GM19023 (cell line): Measurements from ENCODE around the gene EPB41L2.
"Not testable (repeated sequence)": the region's sequence is repeated elsewhere in the genome, so short reads cannot be mapped to it uniquely, and the experiment has no call there.

Experiments
- ATAC-seq: cut with Tn5 transposase; IDR thresholded peaks from one replicate; pipeline ENCODE4 v1.9.1; 2021; ENCODE audit warnings: mild to moderate bottlenecking, moderate library complexity; ENCODE audit not compliant: unreplicated experiment

Gene EPB41L2

DNA sequence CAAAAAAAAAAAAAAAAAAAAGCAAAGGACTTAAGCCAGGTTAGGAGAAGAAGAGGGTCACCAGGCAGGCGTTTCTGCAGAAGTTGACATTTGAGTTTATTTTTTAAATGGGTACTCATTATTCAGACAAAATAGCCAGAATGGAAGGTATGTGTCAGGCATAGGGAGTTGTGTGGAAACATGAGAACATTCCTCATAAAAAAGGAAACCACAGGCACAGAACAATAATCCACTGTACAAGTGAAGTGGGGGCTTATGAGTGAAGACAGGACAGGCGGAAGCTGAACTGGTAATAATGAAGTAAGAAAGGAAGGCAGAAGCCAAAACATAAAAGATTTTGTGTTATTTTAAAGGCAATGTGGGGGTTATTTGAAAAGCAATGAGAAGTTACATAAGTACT, 104.6 kb downstream of the EPB41L2 start:
- ATAC-seq: no peak

DNA sequence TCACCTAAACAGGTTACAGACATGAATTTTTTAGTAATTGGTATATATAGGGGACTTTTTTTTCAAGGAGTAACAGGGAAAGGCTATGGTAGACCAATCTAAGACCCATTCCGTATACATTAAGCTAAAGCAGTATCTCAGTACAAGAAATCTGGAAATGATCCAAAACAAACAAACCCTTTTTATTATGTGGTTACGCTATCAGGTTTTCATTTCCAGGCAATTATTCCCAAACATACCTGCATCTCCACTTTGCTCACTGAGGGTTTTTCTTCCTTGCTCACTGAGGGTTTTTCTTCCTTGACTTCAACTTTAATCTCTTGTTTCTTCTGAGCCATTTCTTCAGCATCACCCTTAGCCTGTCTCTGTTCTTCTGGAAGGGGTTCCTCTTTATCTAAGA, 107.3 kb downstream of the EPB41L2 start:
- no peak for ATAC-seq

DNA sequence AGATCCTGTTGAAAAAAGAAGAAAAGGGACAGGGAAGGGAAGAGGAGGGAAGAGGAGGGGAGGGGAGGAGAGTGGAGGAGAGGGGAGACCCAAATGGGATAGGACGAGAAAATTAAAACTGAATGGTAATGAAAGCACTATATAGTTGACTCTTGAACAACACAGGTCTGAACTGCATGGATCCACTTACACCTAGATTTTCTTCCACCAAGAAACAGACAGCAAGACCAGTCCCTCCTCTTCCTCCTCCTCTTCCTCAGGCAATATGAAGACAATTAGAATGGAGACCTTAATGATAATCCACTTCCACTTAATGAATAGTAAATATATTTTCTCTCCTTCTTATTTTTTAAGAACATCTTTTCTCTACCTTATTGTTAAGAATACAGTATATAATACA, 113.5 kb downstream of the EPB41L2 start:
- ATAC-seq: no peak

DNA sequence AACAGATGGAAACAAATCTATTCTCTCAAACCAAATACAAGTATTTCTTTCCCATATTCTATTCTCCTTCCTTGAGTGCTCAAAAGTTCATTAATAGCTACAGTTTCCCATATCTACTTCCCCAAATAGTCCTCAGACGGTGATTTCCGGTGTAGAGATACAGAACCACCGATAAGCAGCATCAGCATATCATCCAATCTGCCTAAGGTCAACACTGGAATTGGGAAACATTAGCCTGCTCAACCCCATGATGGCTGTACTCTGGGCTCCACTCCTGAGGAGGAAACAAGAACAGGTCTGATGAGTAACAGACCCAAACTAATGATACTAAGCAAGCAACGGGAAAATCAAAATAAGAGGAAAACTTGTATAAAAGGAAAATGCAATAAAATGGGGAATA, 115.6 kb downstream of the EPB41L2 start:
- ATAC-seq: no peak

DNA sequence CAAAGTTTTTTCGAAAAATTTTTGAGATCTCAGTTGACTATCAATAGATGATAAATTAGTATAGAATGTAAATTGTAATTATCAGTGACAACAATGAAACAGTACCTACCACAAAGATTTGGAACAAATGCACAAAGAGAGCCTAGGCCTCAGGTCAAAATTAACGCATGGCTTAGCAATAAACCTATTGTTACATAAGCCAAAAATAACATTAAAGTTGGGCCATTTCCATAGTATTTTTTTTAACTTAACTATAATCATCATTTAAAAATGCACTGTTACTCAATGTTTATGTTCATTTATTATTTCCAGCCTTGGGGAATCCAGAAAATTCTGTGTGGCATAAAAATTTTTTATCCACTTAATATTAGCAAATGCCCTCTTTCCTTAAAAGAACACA, 117.0 kb downstream of the EPB41L2 start:
- no peak for ATAC-seq

DNA sequence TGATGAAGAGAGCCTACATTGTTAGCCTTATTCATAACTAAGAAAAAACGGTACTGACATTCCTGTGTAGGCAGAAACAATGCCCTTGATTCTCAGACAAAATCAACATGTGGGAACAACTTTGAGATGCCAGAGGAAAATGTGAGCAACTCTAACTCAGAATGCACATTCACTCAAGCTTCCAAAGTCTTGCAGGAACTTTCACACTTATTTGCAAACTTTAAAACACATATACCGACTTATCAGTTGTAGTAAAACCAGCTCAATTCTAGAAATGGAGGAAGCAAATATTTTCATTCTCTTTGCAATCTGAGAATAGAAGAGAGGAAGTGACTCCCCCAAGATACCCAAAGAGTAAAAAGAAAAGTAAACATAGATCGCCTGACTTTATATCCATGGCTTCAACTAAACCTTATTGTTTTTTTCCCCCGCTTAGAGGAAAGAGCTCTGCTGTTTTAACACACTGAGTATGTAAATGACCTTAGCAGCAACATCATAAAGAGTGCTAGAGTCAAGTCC, 117.6 kb downstream of the EPB41L2 start:
- ATAC-seq: no peak

DNA sequence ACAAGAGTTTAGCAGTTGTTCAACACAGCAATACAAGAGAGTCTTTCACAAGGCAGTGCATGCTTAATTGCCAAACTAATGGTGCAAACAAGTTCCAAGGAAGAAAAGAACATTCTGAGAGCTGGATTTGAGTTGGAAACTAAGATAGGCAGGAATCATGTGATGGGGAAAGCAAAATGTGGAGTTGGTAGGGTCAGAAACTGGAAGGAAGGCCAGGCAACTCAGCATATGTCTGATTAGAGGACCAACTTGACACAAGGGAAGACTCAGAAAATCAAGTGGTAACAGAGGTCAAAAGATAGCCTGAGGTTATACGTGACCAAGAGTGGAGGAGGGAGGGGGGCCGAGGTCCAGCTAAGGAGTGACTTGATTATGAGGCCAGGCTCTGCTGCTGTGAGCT, 118.6 kb downstream of the EPB41L2 start:
- no peak for ATAC-seq

DNA sequence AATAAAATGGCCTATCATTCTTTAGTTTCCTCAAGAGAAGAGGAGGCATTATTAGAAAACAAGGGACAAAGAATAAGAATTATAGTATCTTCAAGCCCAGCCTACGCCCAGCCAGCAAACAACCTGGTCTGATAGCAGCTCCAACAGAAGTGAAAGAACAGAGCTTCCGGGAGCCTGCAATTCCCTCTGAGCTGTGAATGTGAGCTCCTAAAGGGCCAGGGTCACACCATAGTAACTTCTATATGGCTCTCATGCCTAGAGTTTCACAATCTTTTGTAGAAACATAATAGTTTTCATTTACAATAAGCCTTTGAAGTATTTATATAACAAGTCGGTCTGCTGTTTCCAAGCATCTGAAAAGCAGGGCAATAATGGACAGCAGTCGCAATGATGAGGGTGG, 119.3 kb downstream of the EPB41L2 start:
- ATAC-seq: no peak

DNA sequence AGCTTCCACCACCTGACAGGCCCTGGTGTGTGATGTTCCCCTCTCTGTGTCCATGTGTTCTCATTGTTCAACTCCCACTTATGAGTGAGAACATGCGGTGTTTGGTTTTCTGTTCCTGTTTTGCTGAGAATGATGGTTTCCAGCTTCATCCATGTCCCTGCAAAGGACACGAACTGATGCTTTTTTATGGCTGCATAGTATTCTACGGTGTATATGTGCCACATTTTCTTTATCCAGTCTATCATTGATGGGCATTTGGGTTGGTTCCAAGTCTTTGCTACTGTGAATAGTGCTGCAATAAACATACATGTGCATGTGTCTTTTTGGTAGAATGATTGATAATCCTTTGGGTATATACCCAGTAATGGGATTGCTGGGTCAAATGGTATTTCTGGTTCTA, 120.3 kb downstream of the EPB41L2 start:
- not testable (repeated sequence) for ATAC-seq

DNA sequence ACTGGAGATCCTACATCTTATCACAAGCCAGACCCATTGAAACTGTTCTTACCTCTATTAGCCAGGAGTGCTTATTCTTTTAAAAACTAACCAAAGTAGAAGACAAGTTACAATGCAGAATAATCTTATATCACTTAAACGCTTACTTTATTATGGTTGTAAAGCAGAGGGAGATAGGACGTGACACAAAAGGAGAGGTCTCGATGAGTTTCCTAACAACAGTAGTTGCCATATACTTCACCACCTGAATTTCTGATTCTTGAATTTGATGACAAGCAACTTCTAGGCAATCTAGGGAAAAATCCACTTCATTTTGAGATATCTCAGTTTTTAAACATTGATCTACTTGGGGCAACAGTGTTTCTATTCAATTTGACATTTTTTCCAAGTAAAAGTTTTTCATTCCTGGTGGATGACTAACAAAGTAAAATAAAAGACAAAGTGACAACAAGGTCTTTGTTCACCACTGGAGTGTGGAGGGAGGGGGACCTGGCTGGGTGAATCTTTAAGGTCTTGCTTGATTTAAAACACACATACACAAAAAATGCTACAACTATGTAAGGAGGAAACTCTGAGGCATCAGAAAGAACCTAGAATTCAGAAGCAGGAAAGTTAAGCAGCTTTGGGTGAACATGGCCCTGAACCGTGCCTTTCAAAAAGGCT, 125.0 kb downstream of the EPB41L2 start:
- no peak for ATAC-seq

DNA sequence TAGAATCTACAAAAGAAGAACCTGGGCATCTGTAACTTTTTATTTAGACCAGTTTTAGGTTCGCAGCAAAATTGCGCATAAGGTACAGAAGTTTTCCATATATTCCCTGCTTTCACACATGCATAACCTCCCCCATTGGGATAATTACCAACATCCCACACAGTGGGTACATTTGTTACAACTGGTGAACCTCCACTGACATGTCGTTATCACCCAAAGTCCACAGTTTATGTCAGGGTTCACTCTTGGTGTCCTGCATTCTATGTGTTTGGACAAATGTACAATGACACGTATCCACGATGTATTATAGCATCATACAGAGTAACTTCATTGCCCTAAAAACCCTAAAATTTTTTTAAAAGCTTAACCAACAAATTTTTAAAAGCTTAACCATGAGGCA, 126.1 kb downstream of the EPB41L2 start:
- ATAC-seq: no peak

DNA sequence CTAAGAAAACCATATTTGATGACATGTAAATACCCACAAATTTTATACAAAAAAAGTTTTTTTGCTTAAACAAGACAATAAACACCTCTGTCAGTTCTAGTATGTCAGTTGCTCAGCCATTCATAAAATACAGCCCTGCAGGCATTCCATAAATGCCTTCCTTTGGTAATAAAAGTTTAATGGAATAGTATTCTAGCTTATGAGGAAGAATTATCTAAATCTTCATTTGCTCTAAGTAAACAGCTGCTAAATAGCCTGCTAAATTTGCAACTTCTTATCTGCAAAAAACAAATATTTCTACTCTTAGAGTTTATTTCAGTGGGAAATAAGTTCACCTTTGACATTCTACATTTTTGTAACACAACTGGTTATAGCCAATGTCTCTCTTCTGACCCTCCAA, 127.1 kb downstream of the EPB41L2 start:
- no peak for ATAC-seq

DNA sequence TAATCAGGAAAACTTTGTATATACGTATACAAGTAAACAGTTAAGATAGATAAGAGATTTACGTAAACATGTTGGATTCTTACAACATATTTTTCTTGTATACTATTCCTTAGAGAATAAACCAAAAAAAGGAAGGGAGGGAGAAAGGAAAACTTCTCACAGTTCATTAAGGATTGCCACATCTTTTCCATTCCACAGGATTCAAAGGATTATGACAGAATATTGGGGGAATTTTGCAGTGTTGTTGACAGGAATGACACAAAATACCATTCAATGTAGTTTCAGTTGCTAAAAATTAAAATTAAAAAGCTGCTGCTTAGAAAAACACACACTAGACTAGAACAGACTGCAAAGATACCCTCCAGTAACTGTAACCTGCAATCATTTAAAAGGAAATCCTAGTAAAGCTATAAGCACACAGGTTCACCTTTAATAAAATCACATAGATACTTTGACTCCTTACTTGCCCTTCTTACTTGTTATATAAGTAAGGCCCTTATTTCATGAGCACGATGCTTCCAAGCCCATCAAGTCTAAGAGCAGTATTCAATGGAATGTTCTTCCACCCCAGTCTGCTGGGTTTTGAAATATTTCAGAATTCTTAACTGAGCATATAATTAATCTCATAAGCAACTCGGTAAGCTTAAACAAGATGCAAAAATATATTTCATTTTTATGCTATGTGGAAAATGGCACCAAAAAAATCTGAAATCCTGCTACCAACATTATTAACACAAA, 128.0 kb downstream of the EPB41L2 start:
- ATAC-seq: no peak

DNA sequence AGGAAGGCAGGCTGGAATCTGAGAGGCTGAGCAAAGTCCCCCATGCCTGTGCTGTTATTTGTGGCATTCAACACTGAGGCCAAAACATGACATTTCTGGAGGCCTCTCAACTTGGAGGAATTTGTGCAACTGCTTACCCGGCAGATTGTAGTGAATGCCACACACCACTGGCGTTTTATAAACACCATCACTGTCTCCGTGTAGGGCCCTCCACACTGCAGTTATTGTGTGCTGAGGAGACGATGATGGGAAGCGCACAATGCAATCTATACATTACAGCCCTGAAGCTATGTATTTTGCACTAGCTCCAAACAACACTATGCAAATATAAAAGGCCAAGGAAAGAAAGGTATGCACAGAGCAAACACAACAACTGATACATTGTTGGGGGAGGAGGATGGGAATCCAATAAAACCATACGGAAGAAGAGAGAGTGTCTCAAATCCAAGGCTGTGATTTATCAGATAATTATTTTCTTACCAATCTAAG, 129.3 kb downstream of the EPB41L2 start:
- ATAC-seq: no peak

DNA sequence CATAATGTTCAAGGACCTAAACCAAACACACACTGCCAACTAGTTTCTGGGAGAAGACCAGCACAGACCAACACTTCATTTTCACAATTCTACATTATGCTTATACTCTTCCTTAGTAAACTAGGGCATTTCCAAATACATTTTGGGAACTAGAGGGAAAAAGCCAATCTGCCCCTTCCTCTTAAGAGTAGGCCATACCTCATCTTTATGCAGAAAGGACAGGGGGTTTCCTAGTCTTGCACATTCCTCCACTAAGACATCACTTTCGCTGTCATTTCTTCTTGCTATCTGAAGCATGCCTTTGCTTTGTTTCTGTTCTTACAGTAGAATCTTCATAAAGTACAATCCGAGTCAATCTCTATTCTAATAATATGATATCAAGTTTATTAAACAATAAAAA, 130.1 kb downstream of the EPB41L2 start:
- no peak for ATAC-seq

DNA sequence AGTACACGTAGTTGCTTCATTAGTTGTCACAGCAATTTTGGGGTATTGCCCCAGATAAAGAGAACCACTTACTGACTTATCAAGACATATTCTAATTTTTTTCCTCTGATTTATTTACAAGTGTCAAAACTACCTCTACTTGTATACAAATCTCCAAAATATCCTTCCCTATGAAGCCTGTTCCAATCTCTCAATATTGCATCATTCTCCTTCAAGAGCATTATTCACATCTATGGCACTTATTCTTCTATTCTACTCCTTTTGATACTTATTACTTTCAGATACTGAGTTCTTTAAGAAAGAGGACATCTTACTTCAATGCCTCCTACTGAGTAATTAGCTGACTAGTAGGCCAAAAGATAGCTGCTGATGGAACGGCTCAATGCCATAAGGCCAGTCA, 130.6 kb downstream of the EPB41L2 start:
- no peak for ATAC-seq

DNA sequence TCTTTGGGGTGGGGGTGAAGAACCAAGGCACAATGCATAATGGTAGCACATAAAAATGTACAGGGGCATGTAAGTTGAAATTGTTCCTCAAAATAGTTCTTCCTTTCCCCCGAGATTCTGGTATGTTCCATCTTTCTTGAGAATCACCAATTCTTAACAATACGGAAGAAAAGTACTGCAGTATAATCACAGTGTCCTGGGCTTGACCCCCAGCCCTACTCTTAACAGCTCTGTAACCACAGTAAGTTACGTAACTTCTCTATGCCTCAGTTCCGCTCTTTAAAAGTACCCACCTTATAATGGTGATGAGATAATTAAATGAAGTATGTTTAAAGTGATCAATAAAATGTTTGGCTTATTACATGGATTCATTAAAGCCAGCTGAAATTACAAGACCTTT, 131.4 kb downstream of the EPB41L2 start:
- ATAC-seq: no peak

DNA sequence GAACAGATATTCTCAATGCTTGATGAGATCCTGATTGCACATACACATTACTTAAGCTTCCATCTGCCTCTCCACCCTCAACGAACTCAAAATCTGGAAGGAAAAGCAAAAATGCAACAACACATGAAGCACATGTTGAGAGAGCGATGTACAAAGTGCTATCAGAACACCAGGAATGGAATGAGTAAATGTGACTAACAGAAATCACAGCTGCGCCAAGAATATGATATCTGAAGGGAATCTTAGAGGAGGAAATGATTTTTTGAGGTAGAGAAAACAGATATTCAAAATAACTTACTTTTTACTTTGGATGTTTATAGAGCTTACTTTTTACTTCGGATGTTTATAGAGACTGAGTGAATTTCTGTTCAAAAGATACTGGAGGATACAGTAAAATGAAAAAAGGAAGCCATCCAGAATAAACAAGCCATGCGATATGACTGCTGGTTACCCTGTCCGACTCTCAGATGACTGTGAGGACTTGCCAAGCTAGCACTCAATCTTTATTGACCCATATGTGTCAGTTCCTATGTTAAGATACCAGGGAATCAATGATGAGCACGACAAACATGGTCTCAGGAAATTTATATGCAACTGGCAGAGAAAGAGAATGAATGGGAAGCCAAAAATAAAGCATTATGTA, 133.9 kb downstream of the EPB41L2 start:
- no peak for ATAC-seq

DNA sequence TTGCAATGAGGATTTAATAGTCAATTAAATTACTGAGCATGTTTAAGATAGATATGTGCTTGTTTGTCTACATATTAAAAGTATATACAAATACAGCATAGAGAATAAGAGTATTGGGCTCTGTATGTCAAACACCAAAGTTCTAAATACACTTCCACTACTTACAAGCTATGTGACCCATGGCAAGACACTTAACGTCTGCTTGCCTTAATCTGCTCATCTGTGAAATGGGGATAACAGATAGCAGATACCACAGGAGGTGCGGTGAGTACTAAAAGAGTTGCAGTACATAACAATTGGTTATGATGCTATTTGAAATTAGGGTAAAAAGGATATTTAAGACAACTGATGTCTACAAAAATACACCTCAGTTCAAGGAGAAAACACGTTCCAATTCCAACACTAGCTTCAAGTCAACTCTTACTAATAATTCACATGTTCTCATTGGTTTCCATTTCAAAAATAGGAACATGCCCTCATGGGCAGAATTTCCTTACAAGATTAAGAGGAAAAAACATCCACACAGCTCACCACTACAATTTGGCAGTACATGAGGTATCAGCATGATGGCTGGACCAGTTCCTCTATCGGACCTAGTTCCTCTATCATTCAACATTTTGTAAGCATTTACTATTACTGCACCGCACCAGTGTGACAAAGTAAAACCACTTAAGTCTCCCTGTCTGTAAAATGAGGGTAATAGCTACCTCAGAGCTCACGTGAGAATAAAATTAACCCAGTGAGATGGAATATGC, 134.7 kb downstream of the EPB41L2 start:
- ATAC-seq: no peak

DNA sequence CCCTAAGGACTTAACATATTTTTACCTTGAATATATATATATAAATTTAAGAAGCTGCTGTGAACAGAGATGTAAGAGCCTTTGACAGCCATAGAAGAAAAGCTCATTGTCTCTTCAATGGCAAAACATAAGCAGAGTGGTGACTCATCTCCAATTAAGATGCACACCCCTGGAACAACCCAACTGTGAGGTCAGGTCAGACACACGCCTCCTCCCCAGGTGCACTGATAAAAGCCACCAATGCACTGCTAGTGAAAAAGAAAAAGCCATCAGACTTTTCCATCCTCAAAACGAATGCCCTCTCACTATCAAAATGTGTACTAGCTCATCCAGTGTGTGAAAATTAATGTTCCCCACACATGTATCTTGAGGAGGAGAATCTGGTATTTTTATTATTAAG, 135.7 kb downstream of the EPB41L2 start:
- no peak for ATAC-seq

DNA sequence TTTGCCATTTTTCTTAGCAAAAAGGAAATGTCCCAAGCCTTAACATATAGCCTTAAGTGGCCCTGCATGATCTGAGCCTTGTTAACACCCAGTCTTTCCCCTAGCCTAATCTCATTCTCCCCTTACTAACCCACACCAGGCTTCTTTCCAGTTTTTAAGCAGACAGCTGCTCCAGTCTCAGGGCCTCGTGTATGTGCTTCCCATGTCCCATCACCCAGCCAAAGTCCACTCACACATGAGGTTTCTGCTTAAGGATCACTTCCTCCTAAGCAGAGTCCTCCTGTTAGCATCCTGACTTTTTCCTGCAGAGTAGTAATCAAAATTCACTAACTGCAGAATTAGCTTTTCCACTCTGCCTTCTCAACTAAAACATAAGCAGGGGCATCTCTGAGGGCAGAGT, 139.7 kb downstream of the EPB41L2 start:
- no peak for ATAC-seq
